Medulla oblongata (tissue), 1 donor: ENCODE measurements around the gene RBM42.

ENCODE experiments used
- DNase-seq: peaks from one replicate; pipeline ENCODE4 v3.0.0-alpha.2; 2015; ENCODE audit errors: extremely low spot score

The RBM42 gene

DNA sequence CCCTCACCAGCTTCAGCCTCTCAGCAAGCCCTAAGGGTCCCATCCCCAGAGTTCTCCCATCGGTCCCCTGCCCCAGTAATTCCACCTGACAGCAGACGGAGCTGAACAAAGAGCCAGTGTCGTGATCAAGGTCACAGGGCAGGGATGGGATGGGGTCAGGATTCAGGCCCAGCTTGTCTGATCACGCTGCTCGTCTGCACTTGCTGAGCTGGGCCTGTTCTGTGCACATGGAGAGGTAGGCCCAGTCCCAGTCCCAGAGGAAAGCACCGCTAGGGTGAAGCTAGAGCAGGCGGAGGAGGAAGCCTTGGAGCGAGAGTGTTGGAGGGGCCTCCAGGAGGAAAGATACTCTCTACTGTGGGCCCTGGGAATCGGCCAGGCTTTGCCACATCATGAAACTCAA is 7.1 kb upstream of the RBM42 start:
- DNase-seq = no peak

GRCh38 chr19:35622750-35623149 is 6.1 kb upstream of the RBM42 start:
- no peak for DNase-seq

DNA sequence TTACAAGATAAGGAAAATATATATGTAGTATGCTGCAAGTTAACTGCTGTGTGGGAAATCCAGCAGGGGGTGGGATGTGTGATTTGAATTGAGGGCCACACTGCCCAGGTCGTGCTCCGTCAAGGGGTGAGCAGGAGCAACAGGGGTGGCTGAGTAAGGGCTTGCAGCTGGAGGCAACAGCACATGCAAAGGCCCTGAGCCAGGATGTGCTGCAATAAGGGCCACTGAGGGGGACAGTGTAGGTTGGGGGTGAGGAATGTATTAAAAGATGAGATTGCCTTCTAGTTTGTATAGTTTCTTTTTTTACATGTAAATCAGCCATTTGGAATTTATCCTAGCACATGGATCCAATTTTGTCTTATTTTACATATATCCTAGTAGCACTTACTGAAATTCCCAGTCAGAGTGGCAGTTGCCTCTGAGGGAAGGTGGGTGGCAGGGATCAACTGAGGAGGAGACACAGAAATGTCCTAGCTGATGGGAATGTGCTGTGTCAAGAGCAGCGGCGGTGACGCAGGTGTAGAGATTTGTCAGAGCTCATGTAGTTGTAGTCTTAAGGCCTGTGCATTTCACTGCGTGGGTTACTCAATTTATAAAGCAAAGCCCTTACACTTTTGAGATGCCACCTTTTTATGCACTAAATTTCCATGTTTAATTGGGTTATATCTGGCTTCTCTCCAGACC is 5.4 kb upstream of the RBM42 start:
- DNase-seq = no peak

GRCh38 chr19:35628264-35628564 is 622 bp upstream of the RBM42 start:
- no peak for DNase-seq

DNA sequence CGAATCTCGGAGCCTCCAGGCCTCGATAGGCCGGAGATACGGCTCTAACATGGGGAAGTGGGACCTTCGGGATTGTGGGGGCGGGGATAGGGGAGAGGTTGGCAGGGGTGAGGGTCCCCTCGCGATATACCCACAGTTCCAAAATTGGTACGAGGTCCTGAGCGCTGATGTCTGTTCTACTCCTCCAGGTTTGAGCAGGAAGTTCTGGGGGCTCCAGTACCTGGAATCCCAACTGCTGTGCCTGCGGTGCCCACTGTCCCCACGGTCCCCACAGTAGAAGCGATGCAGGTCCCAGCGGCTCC is 447 bp downstream of the RBM42 start:
- no peak for DNase-seq

DNA sequence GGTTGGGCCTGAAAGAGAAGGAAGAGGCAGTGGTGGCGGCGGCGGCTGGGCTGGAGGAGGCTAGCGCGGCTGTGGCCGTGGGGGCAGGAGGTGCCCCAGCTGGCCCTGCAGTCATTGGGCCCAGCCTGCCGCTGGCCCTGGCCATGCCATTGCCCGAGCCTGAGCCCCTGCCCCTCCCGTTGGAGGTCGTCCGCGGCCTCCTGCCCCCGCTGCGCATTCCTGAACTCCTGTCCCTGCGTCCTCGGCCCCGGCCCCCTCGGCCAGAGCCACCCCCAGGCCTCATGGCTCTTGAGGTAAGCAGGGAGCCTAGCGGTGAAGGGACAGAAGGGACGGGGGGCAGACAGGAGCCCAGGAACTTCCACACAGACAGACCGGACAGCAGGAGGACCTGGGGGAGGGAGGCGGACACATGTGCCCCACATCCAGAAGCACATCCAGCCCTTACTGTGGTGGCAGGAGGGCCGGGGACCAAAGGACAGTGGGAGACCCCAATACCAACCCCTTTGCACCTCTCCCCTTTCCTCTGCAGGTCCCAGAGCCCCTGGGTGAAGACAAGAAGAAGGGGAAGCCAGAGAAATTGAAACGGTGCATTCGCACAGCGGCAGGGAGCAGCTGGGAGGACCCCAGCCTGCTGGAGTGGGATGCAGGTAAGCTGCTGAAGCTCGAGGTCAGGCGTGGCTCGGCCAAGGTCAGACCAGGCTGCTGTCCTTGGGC is 5.0 kb downstream of the RBM42 start:
- no peak for DNase-seq

- DNase-seq = no peak
Observed at GRCh38 chr19:35636651-35637050, 7.8 kb downstream of the RBM42 start.

- DNase-seq = no peak
Observed at GRCh38 chr19:35637165-35637564, 8.3 kb downstream of the RBM42 start.

- DNase-seq = no peak
Observed at GRCh38 chr19:35639321-35639639, 10.4 kb downstream of the RBM42 start.

DNA sequence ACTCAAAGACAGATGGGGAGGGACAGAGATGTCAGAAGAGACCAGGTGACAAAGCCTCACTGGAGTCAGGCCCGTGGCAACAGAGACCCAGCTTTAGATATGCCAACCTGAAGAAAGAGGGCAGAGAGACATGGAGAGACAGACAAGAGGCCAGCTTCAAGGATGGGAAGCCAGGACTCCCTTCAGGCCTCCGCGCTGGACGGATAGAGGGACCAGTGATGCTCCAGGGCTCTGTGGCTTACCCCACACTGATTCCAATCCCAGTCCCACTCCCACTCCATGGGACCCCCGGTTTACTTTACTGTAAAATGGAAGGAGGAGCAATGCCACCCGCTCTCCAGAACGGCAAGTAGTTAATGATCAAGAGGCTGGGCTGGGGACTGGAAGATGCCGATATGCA is 11.0 kb downstream of the RBM42 start:
- no peak for DNase-seq

DNA sequence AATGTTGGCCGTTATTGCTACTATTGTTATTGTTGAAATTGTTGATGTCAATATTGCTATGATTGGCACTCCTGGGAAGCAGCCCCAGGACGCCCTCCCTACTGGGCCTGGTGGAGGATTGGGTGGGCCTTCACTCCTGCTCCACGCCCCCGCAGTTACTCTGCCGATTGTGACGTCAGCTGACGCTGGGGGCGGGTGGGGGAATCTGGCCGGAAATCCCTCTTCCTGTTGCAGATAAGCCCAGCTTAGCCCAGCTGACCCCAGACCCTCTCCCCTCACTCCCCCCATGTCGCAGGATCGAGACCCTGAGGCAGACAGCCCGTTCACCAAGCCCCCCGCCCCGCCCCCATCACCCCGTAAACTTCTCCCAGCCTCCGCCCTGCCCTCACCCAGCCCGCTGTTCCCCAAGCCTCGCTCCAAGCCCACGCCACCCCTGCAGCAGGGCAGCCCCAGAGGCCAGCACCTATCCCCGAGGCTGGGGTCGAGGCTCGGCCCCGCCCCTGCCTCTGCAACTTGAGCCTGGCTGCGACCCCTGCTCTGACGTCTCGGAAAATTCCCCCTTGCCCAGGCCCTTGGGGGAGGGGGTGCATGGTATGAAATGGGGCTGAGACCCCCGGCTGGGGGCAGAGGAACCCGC is 12.8 kb downstream of the RBM42 start, which contains the start of gene ETV2:
Gene ETV2, plus strand, starts transcription at position 231 of the 637 bp plus-strand sequence. CDS start 716 bp downstream, outside the sequence.
- DNase-seq = no peak

- no peak for DNase-seq
Observed at GRCh38 chr19:35642312-35642711, 13.5 kb downstream of the RBM42 start.

DNA sequence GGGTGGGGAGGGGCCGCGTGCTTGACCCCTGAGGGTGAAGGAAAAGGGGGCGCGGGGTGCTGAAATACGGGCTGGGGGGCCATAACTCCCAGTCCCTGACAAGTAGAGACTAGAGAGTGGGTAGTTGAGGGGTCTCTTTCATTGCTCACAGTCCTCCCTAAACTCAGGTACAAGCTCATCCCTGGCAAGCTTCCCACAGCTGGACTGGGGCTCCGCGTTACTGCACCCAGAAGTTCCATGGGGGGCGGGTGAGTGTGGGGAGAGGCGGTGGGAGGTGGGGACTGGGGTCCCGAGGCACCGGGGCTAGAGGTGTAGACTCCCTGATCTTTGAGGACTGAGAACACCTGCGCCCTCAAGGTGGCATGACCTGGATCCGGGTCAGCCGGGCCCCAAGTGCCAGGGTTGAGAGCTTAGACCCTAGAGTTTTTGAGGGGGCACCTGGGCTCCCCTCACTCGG is 14.0 kb downstream of the RBM42 start:
- DNase-seq = no peak

GRCh38 chr19:35643255-35644205 is 14.7 kb downstream of the RBM42 start:
- DNase-seq = peak; percentile 63

- DNase-seq = peak; percentile 79
Observed at GRCh38 chr19:35644206-35644986, 15.6 kb downstream of the RBM42 start.

DNA sequence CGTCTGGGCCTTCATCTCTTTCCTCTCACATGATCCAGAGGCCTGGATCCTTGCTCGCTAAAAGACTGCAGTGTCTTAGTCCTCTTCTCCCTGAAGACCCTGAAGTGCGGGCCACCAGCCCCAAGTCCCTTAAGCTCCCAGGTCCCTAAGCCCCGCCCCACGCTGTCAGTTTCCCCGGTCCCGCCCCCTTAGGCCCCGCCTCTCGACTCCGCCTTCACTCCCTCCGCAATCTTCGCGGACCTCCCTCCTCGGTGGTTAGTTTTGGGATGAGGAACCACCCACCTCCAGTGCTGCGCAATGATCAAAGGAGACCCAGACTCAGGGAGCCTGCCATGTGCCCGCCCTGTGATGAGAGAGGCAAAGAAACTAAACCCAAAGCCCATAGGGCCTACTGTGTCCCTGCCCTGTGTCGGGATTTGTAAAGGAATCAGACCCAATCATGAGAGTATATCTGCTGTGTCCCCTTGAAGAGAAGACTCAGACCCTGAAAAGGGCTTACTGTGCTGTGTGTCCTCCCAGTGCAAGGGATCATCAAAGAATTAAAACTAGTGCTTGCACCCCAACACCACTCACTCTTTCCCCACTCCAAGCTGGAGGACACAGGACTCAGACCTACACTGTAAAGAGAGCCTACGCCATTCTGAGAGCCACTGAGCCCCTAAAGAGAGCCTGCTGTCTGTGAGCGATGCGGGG is 16.3 kb downstream of the RBM42 start:
- peak; percentile 66 for DNase-seq

- no peak for DNase-seq
Observed at GRCh38 chr19:35645680-35646511, 17.1 kb downstream of the RBM42 start.

GRCh38 chr19:35648017-35648961 is 19.5 kb downstream of the RBM42 start, which contains the start of gene COX6B1:
TSS of gene COX6B1 (plus strand) at chr19:35648323. CDS start at chr19:35651244, 2,921 bp downstream.
- peak; percentile 99 for DNase-seq

GRCh38 chr19:35650581-35650980 is 21.7 kb downstream of the RBM42 start:
- no peak for DNase-seq
